SU-DHL-6 (cell line): Measurements from ENCODE around the gene POU2F3.

ENCODE experiments used
- H2AFZ ChIP-seq: fragments of 200-600 bp; sonication (generic); 2 replicates; pipeline ENCODE4 v1.6.1; 2014; ENCODE audit warnings: low read depth, mild to moderate bottlenecking, moderate library complexity, mixed read lengths, antibody characterized with exemption, low read length; ENCODE audit not compliant: severe bottlenecking
- H3F3A ChIP-seq: fragments of 200-600 bp; shearing (Covaris generic); 2 replicates; pipeline ENCODE4 v1.6.0; 2016; ENCODE audit warnings: antibody characterized with exemption, mild to moderate bottlenecking; ENCODE audit not compliant: insufficient read depth
- H3K27ac ChIP-seq: fragments of 200-600 bp; sonication (generic); 2 replicates; pipeline ENCODE4 v1.5.1; 2016; ENCODE audit warnings: low read depth, mild to moderate bottlenecking, low read length, moderate library complexity, mixed read lengths
- H3K27me3 ChIP-seq: fragments of 200-600 bp; sonication (generic), shearing (Covaris generic); 2 replicates; pipeline ENCODE4 v1.6.0; 2014; ENCODE audit warnings: mild to moderate bottlenecking, low read length
- H3K36me3 ChIP-seq: fragments of 200-600 bp; sonication (generic); 2 replicates; pipeline ENCODE4 v1.6.1; 2014; ENCODE audit warnings: mild to moderate bottlenecking, low read length, mixed read lengths
- H3K4me2 ChIP-seq: fragments of 300-600, 200-600 bp; shearing (Covaris generic), sonication (generic); 2 replicates; pipeline ENCODE4 v1.6.0; 2014; ENCODE audit warnings: low read length, low read depth, mild to moderate bottlenecking; ENCODE audit not compliant: poor library complexity, severe bottlenecking
- H3K4me3 ChIP-seq: fragments of 200-600 bp; sonication (generic); 2 replicates; pipeline ENCODE4 v1.5.1; 2014; ENCODE audit warnings: antibody characterized with exemption, low read length, mild to moderate bottlenecking, mixed read lengths; ENCODE audit not compliant: insufficient read depth, poor library complexity, severe bottlenecking
- H3K79me2 ChIP-seq: fragments of 200-600 bp; sonication (generic); 2 replicates; pipeline ENCODE4 v1.6.1; 2014; ENCODE audit warnings: mild to moderate bottlenecking, low read length, moderate library complexity; ENCODE audit not compliant: insufficient read depth
- H3K9ac ChIP-seq: fragments of 200-600 bp; sonication (generic); 2 replicates; pipeline ENCODE4 v1.7.0; 2014; ENCODE audit warnings: mild to moderate bottlenecking, low read length
- H3K9me2 ChIP-seq: fragments of 200-600 bp; sonication (generic); replicated peaks from 2 replicates; pipeline ENCODE4 v1.6.1; 2014; ENCODE audit warnings: low read length; ENCODE audit not compliant: insufficient read depth
- H3K9me3 ChIP-seq: fragments of 200-600 bp; sonication (generic); 2 replicates; pipeline ENCODE4 v1.6.1; 2014; ENCODE audit warnings: low read length, mixed read lengths; ENCODE audit not compliant: insufficient read depth
- H4K20me1 ChIP-seq: fragments of 200-600 bp; sonication (generic); 2 replicates; pipeline ENCODE4 v1.6.1; 2014; ENCODE audit warnings: low read depth, mild to moderate bottlenecking, antibody characterized with exemption, low read length, moderate library complexity, mixed read lengths
- CTCF ChIP-seq: fragments of 200-600 bp; sonication (generic); IDR thresholded peaks from one replicate; pipeline ENCODE4 v1.5.1; 2017; ENCODE audit warnings: antibody characterized with exemption, mild to moderate bottlenecking, low read length, moderate library complexity; ENCODE audit not compliant: insufficient read depth, poor library complexity, severe bottlenecking
- EZH2phosphoT487 ChIP-seq: fragments of 200-600 bp; sonication (generic), shearing (Covaris generic); conservative IDR thresholded peaks from 2 replicates; pipeline ENCODE4 v1.6.1; 2018; ENCODE audit warnings: mild to moderate bottlenecking, antibody characterized with exemption, low read length, moderate library complexity, mixed read lengths

Gene POU2F3

DNA sequence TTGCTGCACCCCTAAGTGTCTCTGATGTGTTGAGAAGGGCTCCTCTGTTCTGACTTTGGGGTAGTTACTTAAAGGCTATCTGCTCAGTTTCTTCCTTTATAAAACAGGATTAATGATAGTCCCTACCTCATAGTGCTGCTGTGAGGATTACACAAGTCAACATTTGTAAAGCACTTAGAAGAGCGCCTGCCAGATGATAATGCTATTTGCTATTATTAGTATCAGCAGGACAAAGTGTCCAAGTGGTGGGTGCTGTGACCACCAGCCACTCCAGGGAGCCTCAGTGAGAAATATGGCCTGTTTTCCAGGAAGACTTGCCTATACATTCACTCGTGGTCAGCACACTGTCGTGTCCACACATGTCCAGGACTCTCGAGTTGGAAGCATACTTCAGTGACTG lies 16.2 kb downstream of the POU2F3 start:
- Histone ChIP-seq H4K20me1 (no peaks in the 10 kb centered on the region), H3K36me3 (no peaks in the 10 kb centered on the region), H3F3A (no peaks in the 10 kb centered on the region), H3K4me3 (no peak overlapping the region), H3K9ac (no peak overlapping the region), H2AFZ (no peak overlapping the region), H3K79me2 (no peaks in the 10 kb centered on the region), H3K27ac (no peak overlapping the region), H3K9me2 (no peaks in the 10 kb centered on the region), H3K4me2 (no peak overlapping the region), H3K27me3 (no peaks in the 10 kb centered on the region), H3K9me3 (no peaks in the 10 kb centered on the region)
- no peak for TF ChIP-seq EZH2phosphoT487
- TF ChIP-seq CTCF = no peak

GRCh38 chr11:120256779-120257178 lies 16.8 kb downstream of the POU2F3 start:
- TF ChIP-seq CTCF = no peak
- TF ChIP-seq EZH2phosphoT487 = no peak
- Histone ChIP-seq H3K4me3 (no peak overlapping the region), H3F3A (no peaks in the 10 kb centered on the region), H3K27ac (no peak overlapping the region), H3K4me2 (no peak overlapping the region), H3K79me2 (no peaks in the 10 kb centered on the region), H3K9me3 (no peaks in the 10 kb centered on the region), H3K36me3 (no peaks in the 10 kb centered on the region), H3K9ac (no peak overlapping the region), H3K27me3 (no peaks in the 10 kb centered on the region), H2AFZ (no peak overlapping the region), H4K20me1 (no peaks in the 10 kb centered on the region), H3K9me2 (no peaks in the 10 kb centered on the region)

DNA sequence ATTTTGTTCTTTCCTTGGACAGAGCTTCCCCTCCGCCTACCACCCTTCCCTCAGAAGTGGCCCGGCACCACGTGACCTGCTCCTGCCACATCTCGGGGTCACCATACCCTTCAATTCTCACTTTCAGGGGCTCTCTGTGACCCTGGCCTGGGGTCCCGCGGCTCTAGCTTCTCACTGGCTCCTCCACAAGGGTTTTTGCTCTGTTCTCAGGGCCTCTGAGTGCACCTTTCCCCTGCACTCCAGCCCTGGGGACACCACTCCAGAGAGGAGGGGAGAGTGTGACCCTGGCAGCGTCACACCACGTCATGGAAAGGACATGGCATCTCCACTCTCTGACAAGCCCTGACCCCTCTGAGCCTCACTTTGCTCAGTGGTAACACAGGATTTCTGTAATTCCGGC lies 17.4 kb downstream of the POU2F3 start:
- Histone ChIP-seq H3K36me3 (no peaks in the 10 kb centered on the region), H3K9ac (no peak overlapping the region), H3K27me3 (no peaks in the 10 kb centered on the region), H3K27ac (no peak overlapping the region), H3K4me2 (no peak overlapping the region), H3K4me3 (no peak overlapping the region), H3K79me2 (no peaks in the 10 kb centered on the region), H3K9me2 (no peaks in the 10 kb centered on the region), H4K20me1 (no peaks in the 10 kb centered on the region), H3K9me3 (no peaks in the 10 kb centered on the region), H2AFZ (no peak overlapping the region), H3F3A (no peaks in the 10 kb centered on the region)
- TF ChIP-seq CTCF (no peak), EZH2phosphoT487 (no peak)

DNA sequence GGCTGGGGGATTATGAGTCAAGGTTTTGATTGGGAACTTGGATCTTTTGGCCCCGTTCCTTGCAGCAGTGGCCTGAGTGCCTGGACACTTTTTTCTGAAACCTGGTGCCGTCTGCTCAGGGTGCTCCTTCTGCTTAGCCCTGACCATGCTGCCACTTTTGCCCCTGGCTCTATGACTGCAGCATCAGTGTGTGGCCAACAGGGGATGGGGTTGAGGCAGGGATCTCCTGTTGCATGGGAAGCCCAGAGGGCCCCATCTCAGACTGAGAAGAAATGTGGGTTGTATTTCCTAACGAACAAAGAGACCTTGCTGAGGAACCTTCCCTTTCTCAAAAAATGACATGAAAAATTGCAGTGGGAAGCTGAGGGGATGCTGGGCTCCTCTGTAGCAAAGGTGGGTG lies 18.7 kb downstream of the POU2F3 start:
- H3K36me3 ChIP-seq = no peaks in the 10 kb centered on the region
- no peaks in the 10 kb centered on the region for H4K20me1 ChIP-seq
- H3K9me3 ChIP-seq = no peaks in the 10 kb centered on the region
- TF ChIP-seq EZH2phosphoT487 = no peak
- TF ChIP-seq CTCF = no peak
- H2AFZ ChIP-seq = no peak overlapping the region
- no peaks in the 10 kb centered on the region for H3K79me2 ChIP-seq
- no peak overlapping the region for H3K9ac ChIP-seq
- no peak overlapping the region for H3K27ac ChIP-seq
- H3K4me2 ChIP-seq = no peak overlapping the region
- no peaks in the 10 kb centered on the region for H3F3A ChIP-seq
- no peaks in the 10 kb centered on the region for H3K9me2 ChIP-seq
- no peaks in the 10 kb centered on the region for H3K27me3 ChIP-seq
- no peak overlapping the region for H3K4me3 ChIP-seq
